GM12878 (cell line): ENCODE data around the gene MEGF9. TPM values are rescaled to one million over a fixed set of nuclear protein-coding genes. Genes with fewer than 3 reads are reported as not detected.

Experiments used
- ATAC-seq: fragments of 200-7000 bp; cut with Tn5 transposase; 3 replicates; pipeline ENCODE4 v1.9.1; 2020; ENCODE audit warnings: mild to moderate bottlenecking, moderate library complexity
- BruUV-seq: library from RNA; stranded (reverse); fragments of 400-500 nt; replicated peaks from 2 replicates; lab custom pipeline; 2021; lab: Mats Ljungman, UMichigan
- CTCF ChIA-PET: fragments of 300-600 bp; sonication (Branson Sonifier 250); formaldehyde crosslinking; extraction: SDS; loops from one replicate; lab custom pipeline; 2021; ENCODE audit warnings: inconsistent platforms; lab: Yijun Ruan, JAX
- POLR2A ChIA-PET: fragments of 350-600 bp; formaldehyde crosslinking; extraction: SDS; loops from one replicate; lab custom pipeline; 2021; ENCODE audit warnings: inconsistent platforms; lab: Charles Lee
- RAD21 ChIA-PET: fragments of 300-600 bp; sonication (Branson Sonifier 250); formaldehyde crosslinking; loops from one replicate; lab custom pipeline; 2023; ENCODE audit warnings: antibody characterized with exemption; ENCODE audit not compliant: unreplicated experiment; lab: Charles Lee
- SMC1A ChIA-PET: fragments of 300-600 bp; sonication (Branson Sonifier 250); formaldehyde crosslinking; loops from one replicate; lab custom pipeline; 2023; ENCODE audit not compliant: unreplicated experiment, uncharacterized antibody; lab: Charles Lee
- DNase-seq: peaks from one replicate; pipeline ENCODE4 v3.0.0-alpha.2; 2011; ENCODE audit warnings: low read depth, low spot score
- FAIRE-seq: peaks from 3 replicates; lab custom pipeline; 2011; peaks lifted over from hg19 to GRCh38; lab: Jason Lieb, UNC
- H2AFZ ChIP-seq: 2 replicates; pipeline ENCODE4 v1.6.0; 2011; ENCODE audit warnings: low read depth, low read length, control low read depth; ENCODE audit not compliant: control insufficient read depth
- H3K27ac ChIP-seq: 2 replicates; pipeline ENCODE4 v1.5.1; 2011; ENCODE audit warnings: control low read depth; ENCODE audit not compliant: control insufficient read depth, insufficient read depth
- H3K27me3 ChIP-seq, 2 experiments: replicated peaks in 1 of 2; 2 replicates each; pipeline versions ENCODE4 v1.6.0 to v1.6.1; 2011; ENCODE audit warnings: low read length in 1 of 2; ENCODE audit not compliant: control insufficient read depth in 2 of 2, insufficient read depth in 2 of 2
- H3K36me3 ChIP-seq, 2 experiments: 2 replicates each; pipeline ENCODE4 v1.5.1; 2011; ENCODE audit warnings: low read length in 1 of 2; ENCODE audit not compliant: control insufficient read depth in 2 of 2, insufficient read depth in 2 of 2
- H3K4me1 ChIP-seq: 2 replicates; pipeline ENCODE4 v1.6.1; 2011; ENCODE audit warnings: mild to moderate bottlenecking, low read length, moderate library complexity, mixed read lengths; ENCODE audit not compliant: control insufficient read depth, insufficient read depth
- H3K4me2 ChIP-seq: 2 replicates; pipeline ENCODE4 v1.6.0; 2011; ENCODE audit warnings: control low read depth; ENCODE audit not compliant: control insufficient read depth, insufficient read depth
- H3K4me3 ChIP-seq: fragments of 200-600 bp; sonication (generic); 2 replicates; pipeline ENCODE4 v1.5.1; 2016
- H3K79me2 ChIP-seq: 2 replicates; pipeline ENCODE4 v1.6.0; 2011; ENCODE audit warnings: low read length; ENCODE audit not compliant: control insufficient read depth, insufficient read depth
- H3K9ac ChIP-seq: 2 replicates; pipeline ENCODE4 v1.8.0; 2011; ENCODE audit warnings: low read length, control low read depth, mixed read lengths; ENCODE audit not compliant: control insufficient read depth, insufficient read depth
- H3K9me3 ChIP-seq: replicated peaks from 3 replicates; pipeline ENCODE4 v1.5.1; 2011; ENCODE audit warnings: mild to moderate bottlenecking, low read length; ENCODE audit not compliant: control insufficient read depth, insufficient read depth
- H4K20me1 ChIP-seq: 2 replicates; pipeline ENCODE4 v1.6.0; 2011; ENCODE audit not compliant: control insufficient read depth, insufficient read depth
- CBX3 ChIP-seq: fragments of 200-600 bp; sonication (generic); IDR thresholded peaks from 2 replicates; pipeline ENCODE4 v1.6.1; 2016; ENCODE audit warnings: low read depth, borderline replicate concordance
- CUX1 ChIP-seq: IDR thresholded peaks from 2 replicates; pipeline ENCODE4 v1.6.1; 2012; ENCODE audit warnings: improper control_type of control experiment, low read depth, low read length; ENCODE audit not compliant: insufficient replicate concordance
- HCFC1 ChIP-seq: fragments of 150-350 bp; IDR thresholded peaks from 2 replicates; pipeline ENCODE4 v1.6.1; 2014; ENCODE audit warnings: low read length
- IRF4 ChIP-seq: IDR thresholded peaks from 2 replicates; pipeline ENCODE4 v1.6.1; 2011; ENCODE audit warnings: low read depth, low read length
- MEF2B ChIP-seq: fragments of 450-650 bp; IDR thresholded peaks from 2 replicates; pipeline ENCODE4 v1.6.1; 2018; ENCODE audit warnings: mild to moderate bottlenecking, moderate library complexity; ENCODE audit not compliant: partially characterized antibody, poor library complexity, severe bottlenecking
- MTA3 ChIP-seq: IDR thresholded peaks from 2 replicates; pipeline ENCODE4 v1.6.1; 2012; ENCODE audit warnings: low read length, inconsistent platforms, borderline replicate concordance
- NR2F1 ChIP-seq: fragments of 450-650 bp; conservative IDR thresholded peaks from 2 replicates; pipeline ENCODE4 v1.6.1; 2017; ENCODE audit warnings: mild to moderate bottlenecking
- RELA ChIP-seq: fragments of 450-650 bp; IDR thresholded peaks from 2 replicates; pipeline ENCODE4 v1.8.0; 2014; ENCODE audit warnings: borderline replicate concordance; ENCODE audit not compliant: partially characterized antibody
- SP1 ChIP-seq: IDR thresholded peaks from one replicate; pipeline ENCODE4 v1.6.1; 2011; ENCODE audit warnings: low read depth, low read length
- SPI1 ChIP-seq: IDR thresholded peaks from 2 replicates; pipeline ENCODE4 v1.6.1; 2011; ENCODE audit warnings: low read depth, mild to moderate bottlenecking, low read length, moderate library complexity, borderline replicate concordance; ENCODE audit not compliant: insufficient read depth
- USF2 ChIP-seq: IDR thresholded peaks from 2 replicates; pipeline ENCODE4 v1.6.1; 2011; ENCODE audit warnings: low read depth, low read length, improper control_type of control experiment, borderline replicate concordance
- ZNF24 ChIP-seq: fragments of 450-650 bp; IDR thresholded peaks from 2 replicates; pipeline ENCODE4 v1.6.1; 2017; ENCODE audit warnings: antibody characterized with exemption, mild to moderate bottlenecking
- WGBS: methylation state at CpG from one replicate; pipeline ENCODE4 v1.1.6; 2016; ENCODE audit warnings: low lambda C conversion rate; ENCODE audit not compliant: insufficient replicate concordance, insufficient coverage; ENCODE audit errors: missing lambda C conversion rate; 5-methylcytosine and 5-hydroxymethylcytosine counted together
- in situ Hi-C: fragments of 300-500 bp; cut with MboI; formaldehyde crosslinking; loops from 9 replicates; pipeline ENCODE4 v1.14.3; 2018; ENCODE audit warnings: mixed read lengths
- intact Hi-C: fragments of 100-400 bp; cut with micrococcal nuclease; formaldehyde crosslinking; loops from one replicate; pipeline ENCODE4 v1.14.2; 2022; ENCODE audit not compliant: unreplicated experiment
- polyA plus RNA-seq, 11 experiments: library from polyadenylated mRNA; depleted of rRNA in 4 of 11; unstranded in 6 of 11; stranded (reverse) in 5 of 11; fragments of >200 nt; fragmentation: Nextera tagmentation in 4 of 11; fragmentation: Illumina TruSeq in 1 of 11; extraction: Ambion mirVana in 4 of 11; extraction: Trizol in 1 of 11; gene quantifications; 1 replicate in 1 of 11; 2 replicates in 10 of 11; pipeline versions ENCODE4 v1.2.1 to v1.2.3, GENCODE V29; 2011 to 2016; ENCODE audit warnings: inconsistent platforms in 2 of 11, missing spikeins in 2 of 11, low read depth in 1 of 11
- total RNA-seq, 4 experiments: library from RNA; depleted of rRNA in 3 of 4; stranded (reverse); fragments of >200 nt in 3 of 4; fragmentation: Illumina TruSeq in 1 of 4; extraction: Trizol in 1 of 4; gene quantifications; 2 replicates each; pipeline versions ENCODE4 v1.2.1 to v1.2.3, GENCODE V29; 2013 to 2021

Gene MEGF9
- total and polyA plus RNA-seq, 10 of the 15 experiments (the other 5 are each of a cell fraction or from before 2014, with no cell fraction given) = 0.71 to 5.1 (median 2.6) TPM

GRCh38 chr9:120592210-120592609, 122.1 kb downstream of the MEGF9 start:
- in situ Hi-C loops = no loop called here
- FAIRE-seq = no peak

GRCh38 chr9:120587328-120587727, 126.9 kb downstream of the MEGF9 start:
- H3K4me1 ChIP-seq = peaks cover 6% of the 10 kb centered on the region
- RAD21 ChIA-PET = no interaction called here
- H3K36me3 ChIP-seq = no peaks in the 10 kb centered on the region
- intact Hi-C loops (loop anchor here (10.0 kb wide), 1 partner anchor 337 kb away; the partner anchor contains the start of gene TRAF1), in situ Hi-C loops (no loop called here)
- H3K79me2 ChIP-seq = no peaks in the 10 kb centered on the region
- ATAC-seq (no peak), FAIRE-seq (no peak), DNase-seq (no peak)
- SMC1A ChIA-PET = interaction anchor here (1.0 to 1.3 kb wide), 2 partner anchors 11 to 76 kb away, joined by 3 read pairs; no protein-coding TSS in a partner anchor
- H3K27me3 ChIP-seq = no peaks in the 10 kb centered on the region
- H3K9me3 ChIP-seq = no peaks in the 10 kb centered on the region
- H4K20me1 ChIP-seq = no peaks in the 10 kb centered on the region
- CTCF ChIA-PET = interaction anchor here (0.5 to 2.0 kb wide), 3 partner anchors 30 to 35 kb away, joined by 3 to 4 read pairs (median 4); no protein-coding TSS in a partner anchor
- no peak overlapping the region for H2AFZ ChIP-seq
- no peak overlapping the region for H3K4me2 ChIP-seq
- H3K4me3 ChIP-seq = no peak overlapping the region
- 0% methylated on average over 1 of the region's 1 CpG for WGBS
- BruUV-seq = no TSS peak
- POLR2A ChIA-PET = no interaction called here
- no peak overlapping the region for H3K27ac ChIP-seq
- no peak overlapping the region for H3K9ac ChIP-seq
- no peak for TF ChIP-seq SPI1
- TF ChIP-seq MEF2B = no peak
- TF ChIP-seq CUX1 = no peak
- TF ChIP-seq NR2F1 = no peak
- no peak for TF ChIP-seq CBX3
- TF ChIP-seq ZNF24 = no peak
- TF ChIP-seq HCFC1 = no peak
- no peak for TF ChIP-seq RELA
- no peak for TF ChIP-seq MTA3
- TF ChIP-seq USF2 = no peak
- TF ChIP-seq SP1 = no peak

More at GRCh38 chr9:120592210-120592609, 122.1 kb downstream of the MEGF9 start:
- ChIA-PET CTCF (no interaction called here), SMC1A (no interaction called here), RAD21 (no interaction called here), POLR2A (no interaction called here)
- Histone ChIP-seq H4K20me1 (no peaks in the 10 kb centered on the region), H3K4me1 (no peaks in the 10 kb centered on the region), H3K27me3 (no peaks in the 10 kb centered on the region), H3K27ac (no peak overlapping the region), H3K9me3 (no peaks in the 10 kb centered on the region), H3K4me3 (no peak overlapping the region), H2AFZ (no peak overlapping the region), H3K79me2 (no peaks in the 10 kb centered on the region), H3K4me2 (no peak overlapping the region), H3K9ac (no peak overlapping the region), H3K36me3 (no peaks in the 10 kb centered on the region)
- no peak for DNase-seq
- no peak for ATAC-seq
- 53% methylated on average over 8 of the region's 8 CpGs for WGBS
- TF ChIP-seq IRF4 (no peak), MEF2B (no peak)
- intact Hi-C loops = no loop called here
- no TSS peak for BruUV-seq
